Lung (tissue), 12 donors: ENCODE results near the gene KCTD12. TPM values are rescaled to one million over a fixed set of nuclear protein-coding genes. Genes with fewer than 3 reads are reported as not detected.

ENCODE experiments used
- ATAC-seq: fragments of 200-7000 bp; cut with Tn5 transposase; one replicate; pipeline ENCODE4 v1.9.1; 2020; ENCODE audit warnings: moderate number of reproducible peaks; ENCODE audit not compliant: insufficient read depth, low FRiP score
- DNase-seq, 3 donors: peaks; one replicate each; pipeline ENCODE4 v3.0.0-alpha.2; 2013 to 2017
- H3K27ac ChIP-seq, 2 donors: one replicate each; pipeline ENCODE4 v1.5.1; 2013; ENCODE audit warnings: mild to moderate bottlenecking in 2 of 2, moderate library complexity in 2 of 2, control low read depth in 1 of 2, inconsistent platforms in 1 of 2, low read depth in 1 of 2, low read length in 1 of 2
- H3K27me3 ChIP-seq, 3 donors: one replicate each; pipeline ENCODE4 v1.5.1; 2013; ENCODE audit warnings: low read length in 2 of 3; ENCODE audit not compliant: control insufficient read depth in 3 of 3, insufficient read depth in 3 of 3
- H3K36me3 ChIP-seq, 4 donors: one replicate each; pipeline ENCODE4 v1.5.1; 2013; ENCODE audit warnings: low read length in 4 of 4, mild to moderate bottlenecking in 1 of 4, moderate library complexity in 1 of 4; ENCODE audit not compliant: control insufficient read depth in 4 of 4, insufficient read depth in 4 of 4
- H3K4me1 ChIP-seq, 5 donors: one replicate each; pipeline ENCODE4 v1.5.1; 2013; ENCODE audit warnings: low read length in 5 of 5, mild to moderate bottlenecking in 2 of 5, moderate library complexity in 1 of 5; ENCODE audit not compliant: control insufficient read depth in 5 of 5, insufficient read depth in 5 of 5
- H3K4me3 ChIP-seq: one replicate; pipeline ENCODE4 v1.5.1; 2013; ENCODE audit warnings: mild to moderate bottlenecking, control low read depth, moderate library complexity
- H3K9ac ChIP-seq, 2 donors: one replicate each; pipeline ENCODE4 v1.5.1; 2013; ENCODE audit warnings: low read length in 2 of 2, control low read depth in 1 of 2; ENCODE audit not compliant: insufficient read depth in 1 of 2
- H3K9me3 ChIP-seq, 4 donors: one replicate each; pipeline ENCODE4 v1.5.1; 2013; ENCODE audit warnings: low read length in 3 of 4, mild to moderate bottlenecking in 1 of 4, moderate library complexity in 1 of 4; ENCODE audit not compliant: control insufficient read depth in 4 of 4, insufficient read depth in 3 of 4
- CTCF ChIP-seq: IDR thresholded peaks from 2 replicates; pipeline ENCODE4 v1.5.1; 2012; ENCODE audit warnings: mild to moderate bottlenecking; ENCODE audit errors: control extremely low read depth, extremely low read depth
- WGBS, 2 donors: extraction: QIAGEN DNeasy Blood & Tissue Kit; methylation state at CpG; one replicate each; pipeline ENCODE4 v1.1.7; 2013; 5-methylcytosine and 5-hydroxymethylcytosine counted together
- polyA plus RNA-seq, 2 donors: library from polyadenylated mRNA; stranded (reverse); fragments of 200-250 nt; gene quantifications; one replicate each; pipeline ENCODE4 v1.2.1, GENCODE V29; 2013
- total RNA-seq, 2 donors: library from RNA; depleted of rRNA in 1 of 2; stranded (reverse); fragments of >200 nt in 1 of 2; gene quantifications; one replicate each; pipeline ENCODE4 v1.2.1, GENCODE V29; 2014 to 2021
- donor health status: control.
- donor health status: control.
- donor health status: Bipolar disorder and iron deficiency.
- donor health status: healthy.
- donor health status: DM: yes; HTN: yes; CAD: no.

The KCTD12 gene
- total and polyA plus RNA-seq, 4 donors, result 26.2 to 188 (median 102) TPM

GRCh38 chr13:76887076-76887563, 915 bp upstream of the KCTD12 start:
- Histone ChIP-seq H3K9ac (peak overlapping the region; percentile 48 to 71), H3K4me3 (no peak overlapping the region), H3K36me3 (peaks cover 0 to 9% (median 2%) of the 10 kb centered on the region in 4 donors), H3K4me1 (peaks cover 0 to 33% (median 6%) of the 10 kb centered on the region in 5 donors), H3K27me3 (no peaks in the 10 kb centered on the region), H3K9me3 (no peaks in the 10 kb centered on the region), H3K27ac (peak overlapping the region; percentile 51 to 82)
- TF ChIP-seq CTCF, result no peak
- WGBS, 2 donors, result 22 to 42% methylated on average over 20 of the region's 20 CpGs
- DNase-seq (peak in 2 of 3 donors; percentile 50 to 75), ATAC-seq (no peak)

- DNase-seq (no peak), ATAC-seq (no peak)
- Histone ChIP-seq H3K27me3 (no peaks in the 10 kb centered on the region), H3K4me1 (peaks cover 0 to 35% (median 6%) of the 10 kb centered on the region in 5 donors), H3K4me3 (peak overlapping the region; percentile 94), H3K9me3 (no peaks in the 10 kb centered on the region), H3K9ac (peak overlapping the region in 1 of 2 donors; percentile 53), H3K36me3 (peaks cover 0 to 13% (median 3%) of the 10 kb centered on the region in 4 donors), H3K27ac (peak overlapping the region; percentile 92 to 97)
- no peak for TF ChIP-seq CTCF
- 0 to 1% methylated on average over 33 to 37 of the region's 37 CpGs for WGBS, 2 donors
Observed at GRCh38 chr13:76886005-76886291, 257 bp downstream of the KCTD12 start.

GRCh38 chr13:76885203-76886004, 801 bp downstream of the KCTD12 start:
- WGBS, 2 donors, result 0% methylated on average over 81 to 94 of the region's 94 CpGs
- peak; percentile 37 for ATAC-seq
- no peak for TF ChIP-seq CTCF
- H3K27ac ChIP-seq, result peak overlapping the region; percentile 92 to 97
- H3K9ac ChIP-seq, result peak overlapping the region; percentile 58 to 83
- H3K4me3 ChIP-seq, result peak overlapping the region; percentile 94
- DNase-seq, result peak; percentile 80 to 89 (median 82)
- H3K9me3 ChIP-seq, result no peaks in the 10 kb centered on the region
- H3K36me3 ChIP-seq, result peaks cover 0 to 13% (median 3%) of the 10 kb centered on the region in 4 donors
- H3K27me3 ChIP-seq, result no peaks in the 10 kb centered on the region
- H3K4me1 ChIP-seq, result peaks cover 0 to 35% (median 6%) of the 10 kb centered on the region in 5 donors
